ENCODE results near the gene GPM6B.

GRCh38 chrX:13764281-13764680 lies 52.6 kb downstream of the GPM6B start:
- TF ChIP-seq, protein P1, sequence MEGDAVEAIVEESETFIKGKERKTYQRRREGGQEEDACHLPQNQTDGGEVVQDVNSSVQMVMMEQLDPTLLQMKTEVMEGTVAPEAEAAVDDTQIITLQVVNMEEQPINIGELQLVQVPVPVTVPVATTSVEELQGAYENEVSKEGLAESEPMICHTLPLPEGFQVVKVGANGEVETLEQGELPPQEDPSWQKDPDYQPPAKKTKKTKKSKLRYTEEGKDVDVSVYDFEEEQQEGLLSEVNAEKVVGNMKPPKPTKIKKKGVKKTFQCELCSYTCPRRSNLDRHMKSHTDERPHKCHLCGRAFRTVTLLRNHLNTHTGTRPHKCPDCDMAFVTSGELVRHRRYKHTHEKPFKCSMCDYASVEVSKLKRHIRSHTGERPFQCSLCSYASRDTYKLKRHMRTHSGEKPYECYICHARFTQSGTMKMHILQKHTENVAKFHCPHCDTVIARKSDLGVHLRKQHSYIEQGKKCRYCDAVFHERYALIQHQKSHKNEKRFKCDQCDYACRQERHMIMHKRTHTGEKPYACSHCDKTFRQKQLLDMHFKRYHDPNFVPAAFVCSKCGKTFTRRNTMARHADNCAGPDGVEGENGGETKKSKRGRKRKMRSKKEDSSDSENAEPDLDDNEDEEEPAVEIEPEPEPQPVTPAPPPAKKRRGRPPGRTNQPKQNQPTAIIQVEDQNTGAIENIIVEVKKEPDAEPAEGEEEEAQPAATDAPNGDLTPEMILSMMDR (IDR thresholded peaks at IDR 0.05; ENCODE audit: low read length) = no peak
- no peak for TF ChIP-seq EZH2phosphoT487 (IDR thresholded peaks at IDR 0.05; ENCODE audit: low read length)
